ENCODE data around the gene RNF213. TPM values are rescaled to one million over a fixed set of nuclear protein-coding genes. Genes with fewer than 3 reads are reported as not detected.

RNF213 gene
- polyA plus RNA-seq, 3 donors = 19.6 to 45.5 (median 24.7) TPM

DNA sequence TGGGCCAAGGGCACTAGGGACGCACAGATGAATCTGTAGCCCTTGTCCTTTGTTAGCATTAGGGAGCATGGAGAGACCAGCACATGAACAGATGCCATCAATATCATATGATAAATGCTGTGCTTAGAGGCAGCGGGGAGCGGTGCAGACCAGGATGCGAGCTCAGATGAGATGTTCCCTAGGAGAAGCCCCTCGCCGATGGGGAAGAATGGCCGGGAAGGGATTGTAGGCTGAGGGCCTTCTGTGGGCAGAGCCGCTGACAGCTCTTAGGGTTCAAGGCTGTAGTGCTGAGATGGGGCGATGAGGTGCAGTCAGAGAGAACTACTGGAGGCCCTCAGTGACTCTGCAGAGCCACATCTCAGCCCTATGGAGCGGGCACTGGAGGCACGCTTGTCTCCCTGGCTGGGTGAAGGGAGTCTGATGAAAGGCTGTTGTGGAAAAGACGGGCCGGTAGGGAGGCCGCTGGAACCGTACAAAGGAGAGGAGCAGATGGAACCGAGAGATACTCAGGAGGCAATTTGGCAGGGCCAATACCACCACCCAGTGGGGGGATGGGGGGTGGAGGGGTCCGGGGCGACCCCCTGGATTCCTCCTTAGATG, 88.0 kb downstream of the RNF213 start:
- 92 to 94% (median 93%) methylated on average over 17 to 18 of the region's 18 CpGs for WGBS, 3 donors

DNA sequence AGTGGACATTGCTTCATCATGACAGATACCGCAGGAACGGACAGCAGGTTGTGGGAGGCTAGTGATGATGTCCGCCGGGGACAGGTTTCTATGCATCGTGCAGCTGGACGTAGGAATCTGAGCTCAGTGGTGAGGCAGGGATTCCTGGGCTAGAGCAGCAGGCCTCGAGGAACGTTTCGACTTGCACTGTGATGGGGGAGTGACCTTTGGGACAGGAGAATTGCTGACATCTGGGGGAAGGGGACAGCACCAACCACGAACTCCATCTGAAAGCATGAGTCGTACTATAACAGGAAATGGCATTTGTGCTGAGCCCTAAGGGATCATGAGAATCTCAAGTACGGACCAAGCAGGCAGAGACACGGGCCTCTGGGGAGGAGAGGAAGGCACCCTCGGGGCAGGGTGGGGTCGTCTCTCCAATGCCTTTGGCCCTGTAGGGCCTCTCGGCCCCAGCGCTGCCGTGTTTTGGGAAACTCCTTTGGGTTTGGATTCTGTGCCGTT, 88.5 kb downstream of the RNF213 start:
- no peak overlapping the region for H3K27ac ChIP-seq (ENCODE audit: low read depth, low read length)
- 78 to 82% (median 79%) methylated on average over 19 of the region's 19 CpGs for WGBS, 3 donors

More for the DNA sequence above, 88.0 kb downstream of the RNF213 start:
- no peak overlapping the region for H3K27ac ChIP-seq (ENCODE audit: low read depth, low read length)

GRCh38 chr17:80349751-80350150, 89.1 kb downstream of the RNF213 start:
- H3K27ac ChIP-seq (ENCODE audit: low read depth, low read length) = no peak overlapping the region
- 92 to 96% (median 95%) methylated on average over 18 of the region's 18 CpGs for WGBS, 3 donors

DNA sequence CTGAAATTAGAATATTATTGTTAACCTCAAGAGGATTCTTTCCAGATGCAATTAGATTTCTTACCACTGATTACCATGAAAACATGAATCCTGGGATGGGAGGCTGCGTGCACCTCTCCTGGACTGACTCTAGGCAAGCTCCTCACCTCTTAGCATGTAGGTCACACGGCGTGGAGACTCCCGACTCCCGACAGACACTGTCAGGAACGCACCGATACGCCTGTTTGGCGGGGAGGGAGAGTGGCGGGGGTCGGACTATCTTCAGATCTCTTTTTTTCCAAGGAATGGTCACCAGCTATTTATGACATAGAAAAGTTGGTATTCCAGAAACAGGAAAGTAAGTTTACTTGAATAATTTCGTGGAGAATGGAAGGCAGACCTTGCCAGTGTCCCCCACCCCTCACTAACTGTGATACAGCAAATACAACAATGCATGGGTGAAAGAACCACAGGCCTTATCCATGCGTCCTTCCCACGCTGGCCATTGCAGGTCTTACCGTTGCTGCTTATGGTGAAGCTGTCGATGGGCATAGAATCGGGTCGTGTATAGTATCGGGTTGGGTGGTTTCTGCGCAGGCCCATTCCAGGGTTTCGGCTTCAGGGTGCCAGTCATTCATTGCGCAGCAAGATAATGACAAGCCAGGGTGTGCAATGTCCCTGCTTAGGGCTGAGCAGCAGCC, 91.7 kb downstream of the RNF213 start:
- no peak overlapping the region for H3K27ac ChIP-seq (ENCODE audit: low read depth, low read length)
- WGBS, 3 donors = 91 to 93% (median 93%) methylated on average over 22 of the region's 22 CpGs

GRCh38 chr17:80352991-80353665, 92.5 kb downstream of the RNF213 start:
- 95 to 97% (median 96%) methylated on average over 28 of the region's 28 CpGs for WGBS, 3 donors

DNA sequence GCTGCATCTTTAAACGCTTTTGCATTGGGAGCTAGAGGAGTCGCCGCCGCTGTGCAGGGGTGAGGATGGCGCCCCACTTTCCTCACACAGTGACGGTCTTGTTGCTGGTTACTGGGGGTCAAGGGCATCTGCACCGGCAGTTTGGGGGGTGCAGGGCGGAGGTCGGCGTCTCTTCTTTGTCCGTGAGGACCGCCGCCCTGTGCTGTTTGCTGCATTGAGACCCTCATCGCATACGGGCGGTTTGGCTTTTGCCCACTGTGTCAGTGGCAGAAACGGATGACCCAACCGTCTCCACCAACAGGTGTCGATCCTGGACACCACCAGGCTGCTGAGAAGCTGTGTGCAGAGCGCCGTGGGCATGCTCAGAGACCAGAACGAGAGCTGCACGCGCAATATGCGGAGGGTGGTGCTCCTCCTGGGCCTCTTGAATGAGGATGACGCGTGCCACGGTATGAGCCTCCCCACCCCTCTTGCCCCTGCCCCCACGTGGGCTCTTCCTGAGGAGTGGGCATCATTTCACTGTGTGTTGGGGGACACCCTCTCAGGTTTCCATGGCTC, 93.1 kb downstream of the RNF213 start:
- no peak overlapping the region for H3K27ac ChIP-seq (ENCODE audit: low read depth, low read length)
- WGBS, 3 donors = 94 to 97% (median 96%) methylated on average over 29 of the region's 29 CpGs

More at GRCh38 chr17:80352991-80353665, 92.5 kb downstream of the RNF213 start:
- H3K27ac ChIP-seq (ENCODE audit: low read depth, low read length) = no peak overlapping the region

GRCh38 chr17:80354336-80354735, 93.7 kb downstream of the RNF213 start:
- WGBS, 3 donors = 91 to 94% (median 92%) methylated on average over 9 of the region's 9 CpGs
- no peak overlapping the region for H3K27ac ChIP-seq (ENCODE audit: low read depth, low read length)

- no peak overlapping the region for H3K27ac ChIP-seq (ENCODE audit: low read depth, low read length)
- 94 to 98% (median 96%) methylated on average over 24 of the region's 24 CpGs for WGBS, 3 donors
These were observed 95.7 kb downstream of the RNF213 start for GRCh38 chr17:80356231-80356856.

DNA sequence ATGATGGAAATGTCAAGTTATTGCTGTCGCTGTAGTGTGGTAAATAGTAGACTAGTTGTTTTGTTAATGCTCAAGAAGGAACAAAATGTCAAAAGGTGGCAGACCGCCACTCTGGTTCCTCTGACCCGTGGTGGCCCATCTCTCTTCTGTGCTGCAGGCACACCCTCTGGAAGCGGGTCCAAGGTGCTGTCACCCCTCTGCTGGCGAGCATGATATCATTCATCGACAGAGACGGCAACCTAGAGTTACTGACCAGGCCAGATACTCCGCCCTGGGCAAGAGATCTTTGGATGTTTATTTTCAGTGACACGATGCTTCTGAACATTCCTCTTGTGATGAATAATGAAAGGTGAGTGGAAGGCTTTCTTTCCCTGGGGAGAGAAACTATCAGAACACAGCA, 97.5 kb downstream of the RNF213 start:
- 93 to 98% (median 94%) methylated on average over 9 of the region's 9 CpGs for WGBS, 3 donors

DNA sequence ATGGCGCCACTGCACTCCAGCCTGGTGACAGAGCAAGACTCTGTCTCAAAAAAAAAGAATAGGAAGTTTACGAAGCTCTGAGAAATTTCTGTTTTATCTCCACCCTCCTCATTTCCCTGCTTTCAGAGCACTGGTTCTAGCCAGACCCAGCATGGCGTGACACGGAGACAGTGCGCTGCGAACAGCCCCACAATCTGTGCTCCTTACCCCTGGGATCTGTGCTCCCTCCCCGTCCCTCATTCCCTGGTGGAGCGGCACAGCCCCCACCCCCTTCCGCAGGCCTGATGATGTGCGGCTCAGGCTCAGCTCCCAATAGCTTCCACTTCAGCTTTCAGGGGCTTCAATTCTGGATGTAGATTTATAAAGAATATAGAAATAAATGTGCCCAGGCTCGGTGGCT, 98.2 kb downstream of the RNF213 start:
- H3K27ac ChIP-seq (ENCODE audit: low read depth, low read length) = no peak overlapping the region
- 88 to 96% (median 96%) methylated on average over 10 to 11 of the region's 11 CpGs for WGBS, 3 donors

More for the DNA sequence above, 97.5 kb downstream of the RNF213 start:
- H3K27ac ChIP-seq (ENCODE audit: low read depth, low read length) = no peak overlapping the region

DNA sequence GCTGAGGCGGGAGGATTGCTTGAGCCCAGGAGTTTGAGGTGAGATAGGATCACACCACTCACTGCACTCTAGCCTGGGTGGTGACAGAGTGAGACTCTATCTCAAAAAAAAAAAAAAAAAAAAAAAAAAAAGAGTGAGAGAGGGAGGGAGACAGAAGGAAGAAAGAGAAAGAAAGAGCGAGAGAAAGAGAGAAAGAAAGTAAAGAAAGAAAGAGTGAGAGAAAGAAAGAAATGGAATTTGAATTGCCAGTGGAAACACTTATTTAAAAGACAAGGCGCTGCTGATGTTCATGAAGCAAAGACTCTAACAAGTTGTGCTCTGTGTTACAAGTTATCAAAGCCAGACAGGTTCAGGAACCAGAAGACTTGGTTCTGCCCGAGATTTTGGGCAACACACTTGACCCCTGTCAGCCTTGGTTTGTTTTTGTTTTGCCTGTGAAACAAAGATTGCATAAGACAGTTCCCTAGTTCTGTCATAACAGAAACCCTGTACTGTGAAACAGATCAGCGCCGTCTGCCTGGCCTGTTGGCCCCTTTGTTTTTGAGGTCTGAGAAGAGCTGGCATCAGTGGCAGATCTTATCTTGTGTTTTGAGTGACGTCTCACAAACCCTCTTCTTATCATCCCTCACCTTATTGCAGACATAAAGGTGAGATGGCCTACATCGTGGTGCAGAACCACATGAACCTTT, 98.9 kb downstream of the RNF213 start:
- 73 to 86% (median 77%) methylated on average over 8 of the region's 8 CpGs for WGBS, 3 donors
- H3K27ac ChIP-seq (ENCODE audit: low read depth, low read length) = no peak overlapping the region

DNA sequence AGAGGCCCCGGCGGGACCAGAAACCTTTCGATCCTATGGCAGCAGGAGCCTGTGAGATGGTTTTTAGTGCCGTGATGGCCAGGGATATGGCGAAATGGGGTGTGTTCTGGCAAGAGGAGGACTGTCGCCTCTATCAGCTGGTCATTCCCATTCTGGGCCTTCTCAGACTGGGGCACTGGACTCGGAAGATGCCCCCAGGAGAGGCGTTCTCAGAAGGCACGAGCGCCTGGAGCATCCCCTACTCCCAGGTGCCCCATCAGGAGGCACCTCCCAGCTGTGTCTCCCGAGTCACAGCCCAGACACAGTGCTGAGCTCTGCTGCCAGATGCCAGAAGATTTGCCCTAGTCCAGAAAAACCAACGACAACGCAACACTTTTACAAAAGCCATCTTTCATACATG, 99.7 kb downstream of the RNF213 start:
- no peak overlapping the region for H3K27ac ChIP-seq (ENCODE audit: low read depth, low read length)
- WGBS, 3 donors = 92 to 96% (median 93%) methylated on average over 13 of the region's 13 CpGs

DNA sequence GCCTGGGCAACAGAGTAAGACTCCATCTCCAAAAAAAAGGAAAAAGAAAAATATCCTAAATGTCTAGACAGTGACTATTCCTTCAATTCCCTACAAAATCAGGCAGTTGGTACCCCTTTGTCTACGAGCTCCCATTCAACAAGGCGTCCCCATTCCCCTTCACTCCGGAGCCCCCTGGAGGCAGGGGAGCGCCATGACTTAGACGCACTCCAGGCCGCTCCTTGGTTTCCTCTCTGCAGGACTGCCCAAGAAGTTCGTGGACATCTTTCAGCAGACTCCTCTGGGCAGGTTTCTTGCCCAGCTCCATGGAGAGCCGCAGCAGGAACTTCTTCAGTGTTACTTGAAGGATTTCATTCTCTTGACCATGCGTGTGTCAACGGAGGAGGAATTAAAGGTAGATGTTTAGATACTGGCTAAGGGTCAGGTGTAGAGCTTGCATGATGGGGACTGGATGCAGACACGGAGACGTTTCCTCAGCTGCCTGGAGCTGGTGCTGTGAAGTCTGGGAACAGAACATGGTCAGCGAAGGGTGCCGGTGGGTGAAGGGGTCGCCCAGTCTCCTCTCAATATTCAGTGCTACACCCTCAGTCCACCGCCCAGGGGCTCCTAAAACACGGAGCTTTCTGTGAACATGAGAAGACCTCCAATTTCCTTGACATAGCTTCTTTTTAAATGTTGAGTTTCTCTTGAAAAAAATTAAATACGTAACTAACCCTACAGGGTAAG, 101.0 kb downstream of the RNF213 start:
- H3K27ac ChIP-seq (ENCODE audit: low read depth, low read length) = no peak overlapping the region
- WGBS, 3 donors = 92 to 95% (median 94%) methylated on average over 18 of the region's 18 CpGs

- H3K27ac ChIP-seq (ENCODE audit: low read depth, low read length) = no peak overlapping the region
- 67 to 70% (median 69%) methylated on average over 18 of the region's 18 CpGs for WGBS, 3 donors
These were observed 101.9 kb downstream of the RNF213 start for GRCh38 chr17:80362428-80363119.

DNA sequence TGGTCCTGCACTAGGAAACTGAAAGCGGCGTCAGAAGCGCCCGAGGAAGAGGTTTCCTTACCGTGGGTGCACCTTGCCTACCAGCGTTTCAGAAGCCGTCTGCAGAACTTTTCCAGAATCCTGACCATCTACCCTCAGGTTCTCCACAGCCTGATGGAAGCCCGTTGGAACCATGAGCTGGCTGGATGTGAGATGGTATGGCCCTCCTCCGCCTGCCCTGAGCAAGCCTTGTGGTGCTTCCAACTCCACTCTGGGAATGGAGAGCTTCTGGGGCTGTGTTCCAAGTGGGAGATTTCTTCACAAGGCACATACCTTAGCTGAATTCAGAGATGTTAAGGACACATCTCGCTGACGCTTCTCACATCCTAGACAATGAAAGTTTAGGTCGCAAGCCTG, 102.5 kb downstream of the RNF213 start:
- 71 to 76% (median 75%) methylated on average over 12 of the region's 12 CpGs for WGBS, 3 donors
- no peak overlapping the region for H3K27ac ChIP-seq (ENCODE audit: low read depth, low read length)

DNA sequence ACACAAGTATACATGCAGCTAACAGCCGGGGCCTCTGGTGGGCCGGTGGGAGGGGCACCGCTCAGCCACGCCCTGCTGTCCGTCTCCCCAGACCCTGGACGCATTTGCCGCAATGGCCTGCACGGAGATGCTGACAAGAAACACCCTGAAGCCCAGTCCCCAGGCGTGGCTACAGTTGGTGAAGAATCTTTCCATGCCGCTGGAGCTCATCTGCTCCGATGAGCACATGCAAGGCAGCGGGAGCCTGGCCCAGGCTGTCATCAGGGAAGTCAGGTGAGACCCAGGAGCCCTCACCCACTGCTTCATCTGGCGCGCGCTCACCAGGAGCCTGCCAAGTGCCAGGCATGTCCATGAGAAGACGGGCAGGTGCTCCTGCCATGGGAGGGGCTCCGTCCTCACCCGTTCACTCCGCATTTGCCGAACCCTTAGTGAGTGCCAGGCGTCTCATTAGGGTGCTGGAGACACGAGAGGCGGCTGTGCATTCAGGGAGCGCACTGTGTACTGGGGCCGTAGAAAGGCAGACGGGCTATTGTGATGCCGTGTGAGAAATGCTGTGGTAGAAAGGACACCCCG, 103.0 kb downstream of the RNF213 start:
- H3K27ac ChIP-seq (ENCODE audit: low read depth, low read length) = no peak overlapping the region
- WGBS, 3 donors = 49 to 92% (median 88%) methylated on average over 28 of the region's 28 CpGs
